ENCODE data around the gene ZRANB1.

DNA sequence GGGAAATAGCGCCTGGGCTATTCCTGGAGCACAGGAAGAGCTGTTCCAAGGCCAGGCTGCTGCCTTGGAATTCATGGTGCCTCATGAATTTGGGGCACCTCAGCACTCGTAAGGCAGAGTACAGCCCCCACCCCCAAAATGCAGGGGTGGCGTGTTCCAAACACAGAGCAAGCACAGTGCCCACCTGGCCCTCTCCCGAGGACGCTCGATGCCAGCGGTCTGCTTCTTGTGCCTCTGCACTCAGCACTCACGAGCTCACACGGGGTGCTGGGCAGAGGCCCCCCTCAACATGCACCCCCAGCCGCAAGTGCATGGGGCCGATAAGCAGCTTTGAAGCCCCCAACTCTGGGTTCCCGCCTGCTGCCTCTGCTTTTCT, 60.1 kb downstream of the ZRANB1 start:
- TF ChIP-seq, protein P1, sequence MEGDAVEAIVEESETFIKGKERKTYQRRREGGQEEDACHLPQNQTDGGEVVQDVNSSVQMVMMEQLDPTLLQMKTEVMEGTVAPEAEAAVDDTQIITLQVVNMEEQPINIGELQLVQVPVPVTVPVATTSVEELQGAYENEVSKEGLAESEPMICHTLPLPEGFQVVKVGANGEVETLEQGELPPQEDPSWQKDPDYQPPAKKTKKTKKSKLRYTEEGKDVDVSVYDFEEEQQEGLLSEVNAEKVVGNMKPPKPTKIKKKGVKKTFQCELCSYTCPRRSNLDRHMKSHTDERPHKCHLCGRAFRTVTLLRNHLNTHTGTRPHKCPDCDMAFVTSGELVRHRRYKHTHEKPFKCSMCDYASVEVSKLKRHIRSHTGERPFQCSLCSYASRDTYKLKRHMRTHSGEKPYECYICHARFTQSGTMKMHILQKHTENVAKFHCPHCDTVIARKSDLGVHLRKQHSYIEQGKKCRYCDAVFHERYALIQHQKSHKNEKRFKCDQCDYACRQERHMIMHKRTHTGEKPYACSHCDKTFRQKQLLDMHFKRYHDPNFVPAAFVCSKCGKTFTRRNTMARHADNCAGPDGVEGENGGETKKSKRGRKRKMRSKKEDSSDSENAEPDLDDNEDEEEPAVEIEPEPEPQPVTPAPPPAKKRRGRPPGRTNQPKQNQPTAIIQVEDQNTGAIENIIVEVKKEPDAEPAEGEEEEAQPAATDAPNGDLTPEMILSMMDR (IDR thresholded peaks at IDR 0.05) = no peak
- no peak for TF ChIP-seq EZH2 (IDR thresholded peaks at IDR 0.05)

Measured in neural progenitor cell (in vitro differentiated cells).